ENCODE results near the gene YARS1.

Gene YARS1

DNA sequence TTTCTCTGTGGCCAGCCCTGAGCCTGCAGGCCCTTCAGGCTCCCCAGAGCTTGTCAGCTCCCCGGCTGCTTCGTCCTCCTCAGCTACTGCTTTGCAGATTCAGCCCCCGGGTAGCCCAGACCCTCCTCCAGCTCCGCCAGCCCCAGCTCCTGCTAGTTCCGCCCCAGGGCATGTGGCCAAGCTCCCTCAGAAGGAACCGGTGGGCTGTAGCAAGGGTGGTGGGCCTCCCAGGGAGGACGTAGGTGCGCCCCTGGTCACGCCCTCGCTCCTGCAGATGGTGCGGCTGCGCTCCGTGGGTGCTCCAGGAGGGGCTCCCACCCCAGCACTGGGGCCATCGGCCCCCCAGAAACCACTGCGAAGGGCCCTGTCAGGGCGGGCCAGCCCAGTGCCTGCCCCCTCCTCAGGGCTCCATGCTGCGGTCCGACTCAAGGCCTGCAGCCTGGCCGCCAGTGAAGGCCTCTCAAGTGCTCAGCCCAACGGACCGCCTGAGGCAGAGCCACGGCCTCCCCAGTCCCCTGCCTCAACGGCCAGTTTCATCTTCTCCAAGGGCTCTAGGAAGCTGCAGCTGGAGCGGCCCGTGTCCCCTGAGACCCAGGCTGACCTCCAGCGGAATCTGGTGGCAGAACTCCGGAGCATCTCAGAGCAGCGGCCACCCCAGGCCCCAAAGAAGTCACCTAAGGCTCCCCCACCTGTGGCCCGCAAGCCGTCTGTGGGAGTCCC is 45.4 kb downstream of the YARS1 start:
- no peak overlapping the region for H3K23ac ChIP-seq (ENCODE audit: low read length in 2 of 2)
- H2BK5ac ChIP-seq (ENCODE audit: low read depth, low read length, poor library complexity, severe bottlenecking) = no peak overlapping the region
- H2BK120ac ChIP-seq (ENCODE audit: low read depth, low read length) = no peak overlapping the region
- no peak overlapping the region for H3K4me3 ChIP-seq (ENCODE audit: insufficient read depth in 1 of 2, low read depth in 1 of 2, low read length in 2 of 2)
- no peak overlapping the region for H3K9ac ChIP-seq (ENCODE audit: low read length)
- H3K18ac ChIP-seq (ENCODE audit: low read depth in 1 of 2, low read length in 2 of 2) = no peak overlapping the region
- no peak overlapping the region for H4K91ac ChIP-seq (ENCODE audit: low read length)
- H3K4me2 ChIP-seq (ENCODE audit: low read length, poor library complexity, severe bottlenecking) = no peak overlapping the region
- H2BK15ac ChIP-seq (ENCODE audit: low read depth, poor library complexity, severe bottlenecking) = no peak overlapping the region
- H3K9me3 ChIP-seq (ENCODE audit: control insufficient read depth, low read length) = no peaks in the 10 kb centered on the region
- no peak overlapping the region for H3K14ac ChIP-seq (ENCODE audit: low read length in 2 of 2)
- H3K4ac ChIP-seq (ENCODE audit: low read depth in 1 of 2, low read length in 2 of 2) = peak overlapping the region in 1 of 2 experiments; percentile 17
- peaks cover 41% of the 10 kb centered on the region for H3K4me1 ChIP-seq (ENCODE audit: control insufficient read depth, insufficient read depth, low read depth, low read length)
- 96% methylated on average over 30 of the region's 30 CpGs for WGBS
- H3K27ac ChIP-seq (ENCODE audit: low read length, poor library complexity, severe bottlenecking) = no peak overlapping the region
- no peak overlapping the region for H4K8ac ChIP-seq (ENCODE audit: low read length)
- peak overlapping the region in 1 of 2 experiments; percentile 17 for H2BK12ac ChIP-seq (ENCODE audit: low read length in 2 of 2)
- no peak for DNase-seq
- H2AFZ ChIP-seq (ENCODE audit: low read depth, low read length) = no peak overlapping the region
- peaks cover 23% of the 10 kb centered on the region for H3K79me1 ChIP-seq (replicated peaks; ENCODE audit: low read length, poor library complexity, severe bottlenecking)
- H3K36me3 ChIP-seq (ENCODE audit: control insufficient read depth in 1 of 2, insufficient read depth in 2 of 2, low read depth in 1 of 2, low read length in 2 of 2) = peaks cover 47 to 71% of the 10 kb centered on the region in 2 experiments
- no peak overlapping the region for H2AK5ac ChIP-seq (ENCODE audit: low read length, severe bottlenecking)
- no peaks in the 10 kb centered on the region for H3K27me3 ChIP-seq (ENCODE audit: control insufficient read depth in 1 of 2, insufficient read depth in 1 of 2, low read length in 2 of 2)

DNA sequence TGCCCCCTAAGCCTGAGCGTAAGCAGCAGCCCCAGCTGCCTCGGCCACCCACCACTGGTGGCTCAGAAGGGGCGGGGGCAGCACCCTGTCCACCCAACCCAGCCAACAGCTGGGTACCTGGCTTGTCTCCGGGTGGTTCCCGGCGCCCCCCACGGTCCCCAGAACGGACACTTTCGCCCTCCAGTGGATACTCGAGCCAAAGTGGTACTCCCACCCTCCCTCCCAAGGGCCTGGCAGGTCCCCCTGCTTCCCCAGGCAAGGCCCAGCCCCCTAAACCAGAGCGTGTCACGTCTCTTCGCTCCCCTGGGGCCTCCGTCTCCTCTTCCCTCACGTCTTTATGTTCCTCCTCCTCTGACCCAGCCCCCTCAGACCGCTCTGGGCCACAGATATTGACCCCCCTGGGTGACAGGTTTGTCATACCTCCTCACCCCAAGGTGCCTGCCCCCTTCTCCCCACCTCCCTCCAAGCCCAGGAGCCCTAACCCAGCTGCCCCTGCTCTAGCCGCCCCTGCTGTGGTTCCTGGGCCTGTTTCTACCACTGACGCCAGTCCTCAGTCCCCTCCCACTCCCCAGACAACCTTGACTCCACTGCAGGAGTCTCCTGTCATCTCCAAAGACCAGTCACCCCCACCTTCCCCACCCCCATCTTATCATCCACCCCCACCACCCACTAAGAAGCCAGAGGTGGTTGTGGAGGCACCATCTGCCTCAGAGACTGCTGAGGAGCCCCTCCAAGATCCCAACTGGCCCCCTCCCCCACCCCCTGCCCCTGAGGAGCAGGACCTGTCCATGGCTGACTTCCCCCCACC is 46.2 kb downstream of the YARS1 start:
- Histone ChIP-seq H3K79me1 (replicated peaks; ENCODE audit: low read length, poor library complexity, severe bottlenecking) (peaks cover 30% of the 10 kb centered on the region), H2BK12ac (ENCODE audit: low read length in 2 of 2) (no peak overlapping the region), H3K23ac (ENCODE audit: low read length in 2 of 2) (no peak overlapping the region), H2AFZ (ENCODE audit: low read depth, low read length) (no peak overlapping the region), H2BK5ac (ENCODE audit: low read depth, low read length, poor library complexity, severe bottlenecking) (no peak overlapping the region), H3K36me3 (ENCODE audit: control insufficient read depth in 1 of 2, insufficient read depth in 2 of 2, low read depth in 1 of 2, low read length in 2 of 2) (peaks cover 47 to 71% of the 10 kb centered on the region in 2 experiments), H2AK5ac (ENCODE audit: low read length, severe bottlenecking) (no peak overlapping the region), H2BK120ac (ENCODE audit: low read depth, low read length) (no peak overlapping the region), H3K18ac (ENCODE audit: low read depth in 1 of 2, low read length in 2 of 2) (no peak overlapping the region), H3K27me3 (ENCODE audit: control insufficient read depth in 1 of 2, insufficient read depth in 1 of 2, low read length in 2 of 2) (no peaks in the 10 kb centered on the region), H3K9me3 (ENCODE audit: control insufficient read depth, low read length) (no peaks in the 10 kb centered on the region), H3K27ac (ENCODE audit: low read length, poor library complexity, severe bottlenecking) (no peak overlapping the region), H4K8ac (ENCODE audit: low read length) (no peak overlapping the region), H3K4me3 (ENCODE audit: insufficient read depth in 1 of 2, low read depth in 1 of 2, low read length in 2 of 2) (no peak overlapping the region), H3K14ac (ENCODE audit: low read length in 2 of 2) (no peak overlapping the region), H3K4ac (ENCODE audit: low read depth in 1 of 2, low read length in 2 of 2) (peak overlapping the region in 1 of 2 experiments; percentile 7), H3K4me2 (ENCODE audit: low read length, poor library complexity, severe bottlenecking) (no peak overlapping the region), H4K91ac (ENCODE audit: low read length) (no peak overlapping the region), H3K9ac (ENCODE audit: low read length) (no peak overlapping the region), H2BK15ac (ENCODE audit: low read depth, poor library complexity, severe bottlenecking) (no peak overlapping the region), H3K4me1 (ENCODE audit: control insufficient read depth, insufficient read depth, low read depth, low read length) (peaks cover 47% of the 10 kb centered on the region)
- WGBS = 85% methylated on average over 18 of the region's 18 CpGs
- DNase-seq = no peak

DNA sequence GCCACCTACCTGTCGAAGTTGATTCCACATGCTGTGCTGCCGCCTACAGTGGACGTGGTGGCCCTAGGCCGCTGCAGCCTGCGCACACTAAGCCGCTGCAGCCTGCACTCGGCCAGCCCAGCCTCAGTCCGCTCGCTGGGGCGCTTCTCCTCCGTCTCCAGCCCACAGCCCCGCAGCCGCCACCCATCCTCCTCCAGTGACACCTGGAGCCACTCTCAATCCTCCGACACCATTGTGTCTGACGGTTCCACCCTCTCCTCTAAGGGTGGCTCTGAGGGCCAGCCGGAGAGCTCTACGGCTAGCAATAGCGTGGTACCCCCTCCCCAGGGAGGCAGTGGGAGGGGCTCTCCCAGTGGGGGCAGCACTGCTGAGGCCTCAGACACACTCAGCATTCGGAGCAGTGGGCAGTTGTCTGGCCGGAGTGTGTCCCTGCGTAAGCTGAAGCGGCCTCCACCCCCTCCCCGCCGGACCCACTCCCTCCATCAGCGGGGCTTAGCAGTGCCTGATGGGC is 46.9 kb downstream of the YARS1 start:
- Histone ChIP-seq H3K4ac (ENCODE audit: low read depth in 1 of 2, low read length in 2 of 2) (peak overlapping the region in 1 of 2 experiments; percentile 7), H3K9ac (ENCODE audit: low read length) (no peak overlapping the region), H3K23ac (ENCODE audit: low read length in 2 of 2) (no peak overlapping the region), H3K36me3 (ENCODE audit: control insufficient read depth in 1 of 2, insufficient read depth in 2 of 2, low read depth in 1 of 2, low read length in 2 of 2) (peaks cover 40 to 73% of the 10 kb centered on the region in 2 experiments), H2BK120ac (ENCODE audit: low read depth, low read length) (no peak overlapping the region), H3K4me2 (ENCODE audit: low read length, poor library complexity, severe bottlenecking) (no peak overlapping the region), H3K4me3 (ENCODE audit: insufficient read depth in 1 of 2, low read depth in 1 of 2, low read length in 2 of 2) (no peak overlapping the region), H3K27me3 (ENCODE audit: control insufficient read depth in 1 of 2, insufficient read depth in 1 of 2, low read length in 2 of 2) (no peaks in the 10 kb centered on the region), H3K4me1 (ENCODE audit: control insufficient read depth, insufficient read depth, low read depth, low read length) (peaks cover 48% of the 10 kb centered on the region), H3K14ac (ENCODE audit: low read length in 2 of 2) (no peak overlapping the region), H3K27ac (ENCODE audit: low read length, poor library complexity, severe bottlenecking) (no peak overlapping the region), H2BK12ac (ENCODE audit: low read length in 2 of 2) (peak overlapping the region in 1 of 2 experiments; percentile 11), H2BK15ac (ENCODE audit: low read depth, poor library complexity, severe bottlenecking) (peak overlapping the region; percentile 7), H4K91ac (ENCODE audit: low read length) (no peak overlapping the region), H3K18ac (ENCODE audit: low read depth in 1 of 2, low read length in 2 of 2) (no peak overlapping the region), H2BK5ac (ENCODE audit: low read depth, low read length, poor library complexity, severe bottlenecking) (no peak overlapping the region), H3K79me1 (replicated peaks; ENCODE audit: low read length, poor library complexity, severe bottlenecking) (peaks cover 36% of the 10 kb centered on the region), H2AK5ac (ENCODE audit: low read length, severe bottlenecking) (no peak overlapping the region), H2AFZ (ENCODE audit: low read depth, low read length) (no peak overlapping the region), H4K8ac (ENCODE audit: low read length) (no peak overlapping the region), H3K9me3 (ENCODE audit: control insufficient read depth, low read length) (no peaks in the 10 kb centered on the region)
- 95% methylated on average over 25 of the region's 25 CpGs for WGBS
- no peak for DNase-seq
